Stimulated activated naive CD8-positive, alpha-beta T cell treated with anti-CD3 and anti-CD28 coated beads, Interleukin-15, Interleukin-2, amounts not matched to agents 100 U/mL and 50 U/mL, for 24 hours (primary cell): ENCODE results near the gene SUN1.
"Not testable (repeated sequence)": the region's sequence is repeated elsewhere in the genome, so short reads cannot be mapped to it uniquely, and the experiment has no call there.

Experiments
- ATAC-seq: fragments of 150-1000 bp; cut with Tn5 transposase; one replicate; pipeline ENCODE4 v1.10.0; 2021
- DNase-seq: peaks from one replicate; pipeline ENCODE4 v3.0.0; 2021

The SUN1 gene

GRCh38 chr7:920351-921070 is 88.2 kb downstream of the SUN1 start:
- ATAC-seq = no peak
- DNase-seq = peak; percentile 56

- ATAC-seq (no peak), DNase-seq (no peak)
Observed at GRCh38 chr7:921071-921461, 88.8 kb downstream of the SUN1 start.

GRCh38 chr7:921581-922333 is 89.5 kb downstream of the SUN1 start:
- ATAC-seq (no peak), DNase-seq (no peak)

- DNase-seq (peak; percentile 71), ATAC-seq (no peak)
Observed at GRCh38 chr7:922334-923107, 90.2 kb downstream of the SUN1 start.

GRCh38 chr7:923108-924041 is 91.1 kb downstream of the SUN1 start:
- ATAC-seq (peak; percentile 75), DNase-seq (peak; percentile 93)

- not testable (repeated sequence) for ATAC-seq, DNase-seq
Observed at GRCh38 chr7:924042-924441, 91.8 kb downstream of the SUN1 start.
